Measurements from ENCODE around the gene BICDL2. TPM values are rescaled to one million over a fixed set of nuclear protein-coding genes. Genes with fewer than 3 reads are reported as not detected.

BICDL2 gene
- total and polyA plus RNA-seq, 9 of the 15 experiments (the other 6 are each of a cell fraction or from before 2014, with no cell fraction given) = 0.09 to 0.28 (median 0.09) TPM; not detected in 6

DNA sequence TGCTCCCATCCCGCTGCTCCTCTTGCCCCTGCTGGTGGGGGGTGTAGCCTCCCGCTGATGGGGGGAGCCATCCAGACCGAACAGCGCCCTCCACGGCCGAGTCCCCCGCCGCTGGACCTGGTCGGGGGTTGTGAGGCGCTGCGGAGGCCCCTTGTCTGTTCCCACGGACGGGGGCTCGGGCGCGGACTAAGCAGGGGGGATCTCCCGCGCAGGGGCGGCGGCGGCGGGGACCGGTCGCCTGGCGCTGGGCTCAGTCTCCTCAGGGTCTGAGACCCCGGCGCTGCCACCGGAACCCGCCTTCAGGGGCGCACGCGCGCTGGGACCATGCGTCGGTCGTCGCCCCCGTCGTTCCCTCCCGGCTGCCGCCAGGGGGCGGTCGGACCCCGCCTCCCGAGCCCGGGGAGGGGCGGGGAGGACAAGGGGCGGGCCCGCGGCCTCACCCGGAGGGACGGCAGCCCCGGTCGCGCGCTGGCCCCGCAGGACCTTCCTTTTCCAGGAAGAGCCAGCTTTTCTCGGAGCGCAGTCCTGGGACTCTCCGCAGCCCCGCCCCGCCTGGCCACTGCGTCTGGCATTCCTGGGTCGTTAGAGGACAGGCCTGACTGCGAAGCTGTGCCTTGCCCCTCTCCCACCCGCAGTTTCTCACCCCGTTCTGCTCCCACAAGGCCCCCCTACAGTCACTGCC lies 22.4 kb upstream of the BICDL2 start (continued):
- TF ChIP-seq, protein P1, sequence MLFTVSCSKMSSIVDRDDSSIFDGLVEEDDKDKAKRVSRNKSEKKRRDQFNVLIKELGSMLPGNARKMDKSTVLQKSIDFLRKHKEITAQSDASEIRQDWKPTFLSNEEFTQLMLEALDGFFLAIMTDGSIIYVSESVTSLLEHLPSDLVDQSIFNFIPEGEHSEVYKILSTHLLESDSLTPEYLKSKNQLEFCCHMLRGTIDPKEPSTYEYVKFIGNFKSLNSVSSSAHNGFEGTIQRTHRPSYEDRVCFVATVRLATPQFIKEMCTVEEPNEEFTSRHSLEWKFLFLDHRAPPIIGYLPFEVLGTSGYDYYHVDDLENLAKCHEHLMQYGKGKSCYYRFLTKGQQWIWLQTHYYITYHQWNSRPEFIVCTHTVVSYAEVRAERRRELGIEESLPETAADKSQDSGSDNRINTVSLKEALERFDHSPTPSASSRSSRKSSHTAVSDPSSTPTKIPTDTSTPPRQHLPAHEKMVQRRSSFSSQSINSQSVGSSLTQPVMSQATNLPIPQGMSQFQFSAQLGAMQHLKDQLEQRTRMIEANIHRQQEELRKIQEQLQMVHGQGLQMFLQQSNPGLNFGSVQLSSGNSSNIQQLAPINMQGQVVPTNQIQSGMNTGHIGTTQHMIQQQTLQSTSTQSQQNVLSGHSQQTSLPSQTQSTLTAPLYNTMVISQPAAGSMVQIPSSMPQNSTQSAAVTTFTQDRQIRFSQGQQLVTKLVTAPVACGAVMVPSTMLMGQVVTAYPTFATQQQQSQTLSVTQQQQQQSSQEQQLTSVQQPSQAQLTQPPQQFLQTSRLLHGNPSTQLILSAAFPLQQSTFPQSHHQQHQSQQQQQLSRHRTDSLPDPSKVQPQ (CRISPR knock-in tag; IDR thresholded peaks at IDR 0.05; ENCODE audit: borderline replicate concordance) = no peak
- TF ChIP-seq YY1 (IDR thresholded peaks at IDR 0.05; ENCODE audit: borderline replicate concordance in 1 of 3, control insufficient read depth in 1 of 3, extremely low read depth in 1 of 3, insufficient read depth in 3 of 3, insufficient read length in 1 of 3, insufficient replicate concordance in 2 of 3, low read depth in 1 of 3, low read length in 2 of 3) (no peak), ZNF699 (CRISPR knock-in tag; IDR thresholded peaks at IDR 0.05; ENCODE audit: insufficient replicate concordance) (no peak), ELF4 (CRISPR knock-in tag; IDR thresholded peaks at IDR 0.05) (no peak), SNIP1 (IDR thresholded peaks at IDR 0.05; ENCODE audit: low read depth) (no peak), PHB (CRISPR knock-in tag; IDR thresholded peaks at IDR 0.05) (no peak), TOE1 (IDR thresholded peaks at IDR 0.05; ENCODE audit: borderline replicate concordance) (0 out of 2 replicates have a peak, but pooled peaks have one; percentile 8), TOE1 (CRISPR knock-in tag; IDR thresholded peaks at IDR 0.05; ENCODE audit: borderline replicate concordance, low read depth) (no peak), HMG20A (CRISPR knock-in tag; conservative IDR thresholded peaks at IDR 0.05) (no peak), GABPA (tag; conservative IDR thresholded peaks at IDR 0.05; ENCODE audit: low read depth) (peak; percentile 61; the same call in 1 of the 2 replicates), AFF4 (CRISPR knock-in tag; IDR thresholded peaks at IDR 0.05) (no peak), FOXP4 (CRISPR knock-in tag; IDR thresholded peaks at IDR 0.05; ENCODE audit: borderline replicate concordance) (no peak), NFIX (CRISPR knock-in tag; IDR thresholded peaks at IDR 0.05; ENCODE audit: low read depth) (no peak), MCM5 (IDR thresholded peaks at IDR 0.05; ENCODE audit: low read depth) (no peak)
- TF ChIP-seq, protein P2, sequence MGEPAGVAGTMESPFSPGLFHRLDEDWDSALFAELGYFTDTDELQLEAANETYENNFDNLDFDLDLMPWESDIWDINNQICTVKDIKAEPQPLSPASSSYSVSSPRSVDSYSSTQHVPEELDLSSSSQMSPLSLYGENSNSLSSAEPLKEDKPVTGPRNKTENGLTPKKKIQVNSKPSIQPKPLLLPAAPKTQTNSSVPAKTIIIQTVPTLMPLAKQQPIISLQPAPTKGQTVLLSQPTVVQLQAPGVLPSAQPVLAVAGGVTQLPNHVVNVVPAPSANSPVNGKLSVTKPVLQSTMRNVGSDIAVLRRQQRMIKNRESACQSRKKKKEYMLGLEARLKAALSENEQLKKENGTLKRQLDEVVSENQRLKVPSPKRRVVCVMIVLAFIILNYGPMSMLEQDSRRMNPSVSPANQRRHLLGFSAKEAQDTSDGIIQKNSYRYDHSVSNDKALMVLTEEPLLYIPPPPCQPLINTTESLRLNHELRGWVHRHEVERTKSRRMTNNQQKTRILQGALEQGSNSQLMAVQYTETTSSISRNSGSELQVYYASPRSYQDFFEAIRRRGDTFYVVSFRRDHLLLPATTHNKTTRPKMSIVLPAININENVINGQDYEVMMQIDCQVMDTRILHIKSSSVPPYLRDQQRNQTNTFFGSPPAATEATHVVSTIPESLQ (CRISPR knock-in tag; IDR thresholded peaks at IDR 0.05) = no peak

Measured in K562 (cell line).